Measurements from ENCODE around the gene CLDND2.

DNA sequence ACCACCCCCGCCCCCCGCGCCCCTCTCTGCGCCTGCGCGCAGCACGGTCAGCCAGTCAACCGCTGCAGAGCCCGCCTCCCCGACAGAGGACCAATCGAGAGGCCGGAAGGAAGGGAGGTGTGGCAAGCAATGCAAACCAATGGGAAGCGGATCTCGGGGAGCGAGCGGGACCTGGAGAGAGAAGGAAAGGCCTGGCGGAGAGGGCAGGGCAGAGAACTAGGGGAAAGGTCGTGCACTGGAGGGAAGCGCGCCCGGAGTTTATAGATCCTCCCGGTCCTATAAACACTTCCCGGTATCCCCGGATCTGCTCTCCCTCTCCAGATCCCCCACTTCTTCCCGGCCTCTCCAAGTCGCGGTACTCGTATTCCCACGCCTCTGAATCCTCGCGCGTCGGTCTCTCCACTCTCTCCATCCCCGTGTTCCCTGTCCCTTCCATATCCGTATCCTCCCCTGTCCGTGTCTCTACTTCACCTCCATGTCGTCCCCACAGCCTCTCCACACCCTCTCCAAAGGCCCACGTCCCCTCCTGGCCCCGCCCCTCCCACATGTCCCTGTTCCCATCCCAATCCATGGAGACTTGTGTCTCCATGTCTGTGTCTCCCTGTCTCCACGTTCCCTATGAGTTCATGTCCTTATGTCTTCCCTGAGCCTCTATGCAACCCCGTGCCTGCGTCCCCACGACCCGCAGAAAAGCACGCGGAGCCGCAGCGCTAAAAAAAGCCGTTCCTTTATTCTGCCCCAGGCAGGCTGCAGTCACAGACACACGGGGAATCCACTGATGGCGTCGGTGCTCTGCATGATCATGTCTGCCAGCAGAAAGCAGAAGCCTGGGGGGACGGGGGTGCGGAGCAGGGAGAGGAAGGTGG, 2.2 kb downstream of the CLDND2 start:
- TF ChIP-seq, protein P1, sequence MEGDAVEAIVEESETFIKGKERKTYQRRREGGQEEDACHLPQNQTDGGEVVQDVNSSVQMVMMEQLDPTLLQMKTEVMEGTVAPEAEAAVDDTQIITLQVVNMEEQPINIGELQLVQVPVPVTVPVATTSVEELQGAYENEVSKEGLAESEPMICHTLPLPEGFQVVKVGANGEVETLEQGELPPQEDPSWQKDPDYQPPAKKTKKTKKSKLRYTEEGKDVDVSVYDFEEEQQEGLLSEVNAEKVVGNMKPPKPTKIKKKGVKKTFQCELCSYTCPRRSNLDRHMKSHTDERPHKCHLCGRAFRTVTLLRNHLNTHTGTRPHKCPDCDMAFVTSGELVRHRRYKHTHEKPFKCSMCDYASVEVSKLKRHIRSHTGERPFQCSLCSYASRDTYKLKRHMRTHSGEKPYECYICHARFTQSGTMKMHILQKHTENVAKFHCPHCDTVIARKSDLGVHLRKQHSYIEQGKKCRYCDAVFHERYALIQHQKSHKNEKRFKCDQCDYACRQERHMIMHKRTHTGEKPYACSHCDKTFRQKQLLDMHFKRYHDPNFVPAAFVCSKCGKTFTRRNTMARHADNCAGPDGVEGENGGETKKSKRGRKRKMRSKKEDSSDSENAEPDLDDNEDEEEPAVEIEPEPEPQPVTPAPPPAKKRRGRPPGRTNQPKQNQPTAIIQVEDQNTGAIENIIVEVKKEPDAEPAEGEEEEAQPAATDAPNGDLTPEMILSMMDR (IDR thresholded peaks at IDR 0.05) = no peak
- TF ChIP-seq POLR2AphosphoS5 (IDR thresholded peaks at IDR 0.05) (peak; percentile 90 to 94 (median 93)), EP300 (IDR thresholded peaks at IDR 0.05; ENCODE audit: low read depth) (no peak)

Data from transverse colon (tissue), 4 donors.